Measurements from ENCODE around the gene ABCB9.
"Not testable (repeated sequence)": the region's sequence is repeated elsewhere in the genome, so short reads cannot be mapped to it uniquely, and the experiment has no call there.

The ABCB9 gene

GRCh38 chr12:122948605-122949004 is 17.7 kb downstream of the ABCB9 start:
- no peak overlapping the region for H3K27ac ChIP-seq
- no peak for TF ChIP-seq CTCF (conservative IDR thresholded peaks at IDR 0.05)
- TF ChIP-seq ZFX (IDR thresholded peaks at IDR 0.05): no peak

GRCh38 chr12:122947352-122947792 is 18.9 kb downstream of the ABCB9 start:
- no peak overlapping the region for H3K27ac ChIP-seq
- TF ChIP-seq CTCF (conservative IDR thresholded peaks at IDR 0.05) (no peak), ZFX (IDR thresholded peaks at IDR 0.05) (no peak)

GRCh38 chr12:122946690-122947341 is 19.4 kb downstream of the ABCB9 start:
- no peak overlapping the region for H3K27ac ChIP-seq
- no peak for TF ChIP-seq CTCF (conservative IDR thresholded peaks at IDR 0.05)
- TF ChIP-seq ZFX (IDR thresholded peaks at IDR 0.05): no peak

- no peak overlapping the region for H3K27ac ChIP-seq
- TF ChIP-seq ZFX (IDR thresholded peaks at IDR 0.05): no peak
- TF ChIP-seq CTCF (conservative IDR thresholded peaks at IDR 0.05): no peak
Measured at GRCh38 chr12:122944605-122945592, 21.4 kb downstream of the ABCB9 start.

- TF ChIP-seq CTCF (conservative IDR thresholded peaks at IDR 0.05): no peak
- no peak for TF ChIP-seq ZFX (IDR thresholded peaks at IDR 0.05)
- H3K27ac ChIP-seq: no peak overlapping the region
Measured at GRCh38 chr12:122943196-122943595, 23.1 kb downstream of the ABCB9 start.

- H3K27ac ChIP-seq: no peak overlapping the region
Measured at GRCh38 chr12:122942637-122943036, 23.6 kb downstream of the ABCB9 start.

GRCh38 chr12:122941351-122941750 is 24.9 kb downstream of the ABCB9 start:
- not testable (repeated sequence) for H3K27ac ChIP-seq

More at GRCh38 chr12:122942637-122943036, 23.6 kb downstream of the ABCB9 start:
- TF ChIP-seq CTCF (conservative IDR thresholded peaks at IDR 0.05): no peak
- no peak for TF ChIP-seq ZFX (IDR thresholded peaks at IDR 0.05)

Data from C4-2B (cell line).